Right hindlimb (tissue), 1 donor: ENCODE data around the gene CFAP251.
"Not testable (repeated sequence)": the region's sequence is repeated elsewhere in the genome, so short reads cannot be mapped to it uniquely, and the experiment has no call there.

ENCODE experiments used
- DNase-seq: peaks from one replicate; pipeline ENCODE4 v3.0.0-alpha.2; 2018

The CFAP251 gene

GRCh38 chr12:121980892-121981272 lies 62.5 kb downstream of the CFAP251 start:
- DNase-seq = no peak

- no peak for DNase-seq
These were observed 63.1 kb downstream of the CFAP251 start for GRCh38 chr12:121981456-121981855.

GRCh38 chr12:121982950-121983349 lies 64.6 kb downstream of the CFAP251 start:
- DNase-seq = no peak

GRCh38 chr12:121983536-121984210 lies 65.3 kb downstream of the CFAP251 start:
- DNase-seq = no peak

- no peak for DNase-seq
These were observed 68.3 kb downstream of the CFAP251 start for GRCh38 chr12:121986489-121987245.

GRCh38 chr12:121988519-121988918 lies 70.1 kb downstream of the CFAP251 start:
- DNase-seq = not testable (repeated sequence)

- no peak for DNase-seq
These were observed 71.1 kb downstream of the CFAP251 start for GRCh38 chr12:121989276-121990113.

GRCh38 chr12:121990114-121990647 lies 71.8 kb downstream of the CFAP251 start:
- DNase-seq = no peak

- DNase-seq = no peak
These were observed 72.6 kb downstream of the CFAP251 start for GRCh38 chr12:121990692-121991603.

GRCh38 chr12:121992059-121992879 lies 73.9 kb downstream of the CFAP251 start:
- DNase-seq = no peak

- DNase-seq = no peak
These were observed 77.9 kb downstream of the CFAP251 start for GRCh38 chr12:121996050-121996944.

- DNase-seq = no peak
These were observed 78.7 kb downstream of the CFAP251 start for GRCh38 chr12:121996945-121997612.

- DNase-seq = no peak
These were observed 83.2 kb downstream of the CFAP251 start for GRCh38 chr12:122001466-122002209.

GRCh38 chr12:122003651-122004611 lies 85.5 kb downstream of the CFAP251 start:
- peak; percentile 62 for DNase-seq

- peak; percentile 38 for DNase-seq
These were observed 86.3 kb downstream of the CFAP251 start for GRCh38 chr12:122004633-122005071.

GRCh38 chr12:122005252-122005776 lies 86.9 kb downstream of the CFAP251 start:
- no peak for DNase-seq
